HFF-Myc (cell line): ENCODE data around the gene NPEPPS.
A peak's percentile ranks its signal among the peaks of the same experiment; 100 is the strongest.
"Not testable (repeated sequence)": the region's sequence is repeated elsewhere in the genome, so short reads cannot be mapped to it uniquely, and the experiment has no call there.

ENCODE experiments used
- DNase-seq: peaks from one replicate; pipeline ENCODE4 v3.0.0-alpha.2; 2011; ENCODE audit warnings: low read depth; ENCODE audit errors: extremely low read depth
- H3K4me3 ChIP-seq: replicated peaks from 2 replicates; pipeline ENCODE4 v1.5.1; 2011; ENCODE audit warnings: low read depth, mild to moderate bottlenecking, control low read depth, low read length
- CTCF ChIP-seq: IDR thresholded peaks from 2 replicates; pipeline ENCODE4 v1.5.1; 2012; ENCODE audit warnings: mild to moderate bottlenecking, low read depth, low read length, control low read depth; ENCODE audit errors: missing control alignments

The NPEPPS gene, protein sequence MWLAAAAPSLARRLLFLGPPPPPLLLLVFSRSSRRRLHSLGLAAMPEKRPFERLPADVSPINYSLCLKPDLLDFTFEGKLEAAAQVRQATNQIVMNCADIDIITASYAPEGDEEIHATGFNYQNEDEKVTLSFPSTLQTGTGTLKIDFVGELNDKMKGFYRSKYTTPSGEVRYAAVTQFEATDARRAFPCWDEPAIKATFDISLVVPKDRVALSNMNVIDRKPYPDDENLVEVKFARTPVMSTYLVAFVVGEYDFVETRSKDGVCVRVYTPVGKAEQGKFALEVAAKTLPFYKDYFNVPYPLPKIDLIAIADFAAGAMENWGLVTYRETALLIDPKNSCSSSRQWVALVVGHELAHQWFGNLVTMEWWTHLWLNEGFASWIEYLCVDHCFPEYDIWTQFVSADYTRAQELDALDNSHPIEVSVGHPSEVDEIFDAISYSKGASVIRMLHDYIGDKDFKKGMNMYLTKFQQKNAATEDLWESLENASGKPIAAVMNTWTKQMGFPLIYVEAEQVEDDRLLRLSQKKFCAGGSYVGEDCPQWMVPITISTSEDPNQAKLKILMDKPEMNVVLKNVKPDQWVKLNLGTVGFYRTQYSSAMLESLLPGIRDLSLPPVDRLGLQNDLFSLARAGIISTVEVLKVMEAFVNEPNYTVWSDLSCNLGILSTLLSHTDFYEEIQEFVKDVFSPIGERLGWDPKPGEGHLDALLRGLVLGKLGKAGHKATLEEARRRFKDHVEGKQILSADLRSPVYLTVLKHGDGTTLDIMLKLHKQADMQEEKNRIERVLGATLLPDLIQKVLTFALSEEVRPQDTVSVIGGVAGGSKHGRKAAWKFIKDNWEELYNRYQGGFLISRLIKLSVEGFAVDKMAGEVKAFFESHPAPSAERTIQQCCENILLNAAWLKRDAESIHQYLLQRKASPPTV

DNA sequence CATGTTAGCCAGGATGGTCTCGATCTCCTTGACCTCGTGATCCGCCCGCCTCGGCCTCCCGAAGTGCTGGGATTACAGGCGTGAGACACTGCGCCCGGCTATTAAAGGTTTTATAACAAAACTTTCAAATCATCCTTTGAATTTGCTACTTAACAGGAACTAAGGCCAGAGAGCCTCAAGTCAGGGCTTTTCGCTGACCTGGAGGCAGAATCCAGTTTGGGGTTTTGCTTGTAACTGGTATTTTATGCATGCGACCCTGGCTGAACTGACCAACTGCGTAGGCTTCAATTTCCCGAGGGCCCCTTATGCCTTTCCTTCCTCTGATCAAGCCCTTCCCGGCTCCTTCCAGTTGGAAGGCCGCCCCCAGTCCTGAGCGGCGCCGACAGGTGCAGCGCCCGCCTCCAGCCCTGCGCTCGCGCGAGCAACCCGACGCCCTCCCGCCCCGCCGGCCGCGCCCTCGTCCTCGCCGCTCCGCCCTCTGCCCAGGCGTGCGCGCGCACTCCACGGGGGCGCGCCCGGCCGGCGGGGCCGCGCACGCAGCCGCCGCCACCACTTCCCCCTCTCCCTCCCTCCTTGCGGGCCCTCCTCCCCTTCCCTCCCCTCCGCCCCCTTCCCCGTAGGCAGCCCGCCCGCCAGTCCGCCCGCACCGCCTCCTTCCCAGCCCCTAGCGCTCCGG is at the start of gene NPEPPS:
TSS of gene NPEPPS (plus strand) at position 552 of the 676 bp plus-strand sequence. CDS start 193 bp downstream, outside the sequence.
- DNase-seq = not testable (repeated sequence)
- peak within 1 kb of the TSS; percentile 55 for H3K4me3 ChIP-seq

DNA sequence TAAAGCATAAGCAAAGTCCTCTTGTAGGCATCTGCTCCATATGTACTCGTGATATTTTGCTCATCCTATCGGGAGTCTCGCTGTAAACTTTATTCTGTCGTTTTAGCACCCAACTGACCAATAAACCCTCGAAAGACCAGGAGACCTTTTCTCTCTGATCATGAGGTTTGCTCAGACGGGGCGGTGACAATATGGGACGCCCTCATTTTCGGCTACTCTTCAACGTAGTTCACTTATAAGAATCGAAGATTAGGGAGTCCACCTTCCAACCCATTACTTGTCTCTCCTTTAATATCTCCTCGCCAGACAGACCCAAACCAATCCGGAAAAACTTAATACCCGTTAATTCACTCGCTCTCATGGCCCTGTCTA is 39.1 kb upstream of the NPEPPS start:
- DNase-seq = not testable (repeated sequence)
- peak overlapping the region; percentile 55 for H3K4me3 ChIP-seq

- not testable (repeated sequence) for DNase-seq, H3K4me3 ChIP-seq
Measured at GRCh38 chr17:47499074-47499473, 31.8 kb upstream of the NPEPPS start.

DNA sequence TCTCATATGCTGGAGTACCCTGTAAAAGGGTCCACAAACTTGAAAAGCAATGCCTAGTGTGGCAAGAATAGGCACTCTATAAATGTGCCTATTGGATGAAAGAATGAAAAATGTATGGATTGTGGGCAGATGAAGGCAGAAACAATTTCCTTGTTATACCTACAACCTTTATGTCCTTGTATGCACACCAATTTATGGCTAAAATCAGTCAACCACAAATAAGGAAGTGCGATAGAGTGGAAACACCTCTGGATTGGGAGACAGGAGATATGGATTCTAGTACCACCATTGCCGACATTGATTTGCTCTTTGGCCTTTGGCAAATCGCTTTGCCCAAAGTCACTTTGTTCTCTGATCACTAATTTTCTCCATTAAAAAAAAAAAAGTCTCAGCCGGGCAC is 31.4 kb upstream of the NPEPPS start:
- not testable (repeated sequence) for H3K4me3 ChIP-seq, DNase-seq

- not testable (repeated sequence) for DNase-seq, H3K4me3 ChIP-seq
- peak; percentile 56 for TF ChIP-seq CTCF
Measured at GRCh38 chr17:47500620-47501019, 30.3 kb upstream of the NPEPPS start.

- not testable (repeated sequence) for H3K4me3 ChIP-seq, DNase-seq
Measured at GRCh38 chr17:47502122-47502731, 28.7 kb upstream of the NPEPPS start.

DNA sequence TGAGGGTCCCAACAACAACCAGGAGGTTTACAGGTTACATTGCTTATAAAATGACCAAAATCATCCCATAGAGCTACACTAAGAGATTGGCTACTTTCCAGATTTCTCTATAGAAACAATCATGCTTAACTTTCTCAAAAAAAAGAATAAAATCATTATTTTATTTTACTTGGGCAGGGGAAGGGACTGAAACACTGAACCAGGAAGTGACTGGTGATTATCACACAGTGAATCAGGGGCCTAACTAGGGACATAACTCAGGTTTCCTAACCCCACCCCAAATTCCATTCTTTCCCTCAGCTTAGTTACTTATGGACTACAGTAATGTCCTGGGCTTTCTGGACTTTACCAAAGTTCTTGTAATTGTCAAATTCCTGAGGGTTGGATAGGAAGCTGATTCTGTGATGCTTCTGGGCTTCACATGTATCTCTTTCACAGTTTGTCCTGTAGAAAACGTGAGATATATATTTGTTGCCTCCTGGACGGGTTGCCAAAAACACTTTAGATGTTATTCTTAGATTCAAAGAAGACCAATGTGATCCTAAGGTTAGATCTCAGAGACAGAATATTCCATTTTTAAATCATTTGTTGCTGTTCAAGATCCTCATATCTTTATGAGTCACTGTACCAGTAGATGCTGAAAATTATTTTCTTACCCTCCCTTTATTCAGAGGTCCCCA is 28.0 kb upstream of the NPEPPS start:
- not testable (repeated sequence) for H3K4me3 ChIP-seq, DNase-seq

- not testable (repeated sequence) for H3K4me3 ChIP-seq, DNase-seq
Measured at GRCh38 chr17:47511701-47512146, 19.2 kb upstream of the NPEPPS start.

GRCh38 chr17:47513301-47513700 is 17.6 kb upstream of the NPEPPS start:
- DNase-seq, H3K4me3 ChIP-seq: not testable (repeated sequence)

DNA sequence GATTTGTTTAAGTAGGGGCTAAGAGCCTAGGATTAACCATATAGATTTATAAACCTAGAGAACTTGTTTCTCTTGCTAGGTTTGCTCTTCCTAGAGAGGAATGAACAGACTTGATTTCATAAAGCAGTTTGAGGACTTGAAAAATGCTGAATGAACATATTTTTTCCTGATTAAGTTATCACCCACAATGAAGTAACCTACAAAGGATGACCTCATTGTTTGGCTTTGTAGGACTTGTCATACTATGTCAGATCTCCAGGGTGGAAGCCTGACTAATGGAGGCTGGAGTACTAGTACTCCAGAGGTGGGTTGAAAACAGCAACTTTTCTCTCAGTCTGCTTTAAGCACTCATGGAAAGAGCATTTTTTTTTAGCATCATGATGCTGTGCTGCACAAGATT is 12.0 kb upstream of the NPEPPS start:
- DNase-seq, H3K4me3 ChIP-seq: not testable (repeated sequence)

- DNase-seq, H3K4me3 ChIP-seq: not testable (repeated sequence)
Measured at GRCh38 chr17:47519365-47519764, 11.5 kb upstream of the NPEPPS start.

DNA sequence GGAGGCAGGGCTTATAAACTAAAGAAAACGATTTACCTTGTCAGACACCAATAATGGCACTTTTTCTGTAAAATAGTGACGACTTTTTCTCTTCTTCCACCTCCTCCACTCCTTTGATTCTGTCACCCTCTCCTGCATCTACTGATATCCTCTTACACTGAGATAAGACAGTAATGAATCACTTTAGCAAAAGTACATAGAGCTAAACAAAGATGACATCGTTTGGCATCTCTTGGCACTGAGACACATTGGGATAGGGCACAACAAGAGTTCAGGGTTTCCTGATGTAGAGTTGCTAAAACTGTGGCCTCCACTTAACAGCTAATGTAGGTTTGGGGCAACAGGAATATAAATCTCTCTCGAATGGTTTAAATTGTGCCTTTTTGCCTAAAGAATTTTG is 10.6 kb upstream of the NPEPPS start:
- not testable (repeated sequence) for H3K4me3 ChIP-seq, DNase-seq

GRCh38 chr17:47521434-47521833 is 9.5 kb upstream of the NPEPPS start:
- H3K4me3 ChIP-seq, DNase-seq: not testable (repeated sequence)

DNA sequence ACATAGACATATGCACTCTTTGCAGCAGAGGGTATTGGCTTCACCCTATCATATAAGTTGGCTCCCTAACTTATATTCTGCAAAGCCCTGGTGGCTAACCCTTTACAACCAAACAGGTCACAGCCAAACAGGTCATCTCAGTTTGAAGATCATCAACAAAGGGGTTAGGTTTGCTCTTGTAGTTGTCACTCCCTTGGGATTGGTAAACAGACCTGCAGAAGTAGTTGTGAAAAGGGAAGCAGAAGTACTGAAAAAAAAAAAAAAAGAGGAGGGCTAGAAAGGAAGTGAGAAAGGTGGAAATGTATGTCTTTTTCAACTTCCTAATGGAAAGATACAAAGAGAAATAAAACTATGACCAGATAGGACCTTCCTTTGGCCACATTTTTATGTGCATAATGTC is 8.6 kb upstream of the NPEPPS start:
- not testable (repeated sequence) for H3K4me3 ChIP-seq, DNase-seq

GRCh38 chr17:47531233-47531820 is 419 bp downstream of the NPEPPS start:
- peak overlapping the region; percentile 55 for H3K4me3 ChIP-seq
- DNase-seq = not testable (repeated sequence)

DNA sequence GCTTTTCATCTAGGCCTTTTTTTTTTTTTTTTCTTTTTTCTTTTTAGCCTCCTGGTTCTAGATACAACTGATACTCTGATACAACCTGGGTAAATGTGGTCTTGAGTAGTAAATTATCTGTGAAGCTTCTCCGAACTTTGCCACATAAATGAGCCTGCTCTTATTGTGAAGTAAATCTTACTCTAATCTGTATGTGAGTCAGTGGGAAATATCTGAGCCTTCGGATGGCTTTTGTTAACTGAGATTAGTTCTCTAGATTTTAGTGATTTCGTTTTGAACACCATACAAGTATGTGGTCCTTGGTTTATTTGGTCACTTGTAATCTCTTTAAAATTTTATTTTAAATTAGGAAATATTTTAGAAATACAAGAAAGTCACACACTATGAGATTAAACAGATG is 8.2 kb downstream of the NPEPPS start:
- DNase-seq, H3K4me3 ChIP-seq: not testable (repeated sequence)
